ENCODE data around the gene SOX30.
A peak's percentile ranks its signal among the peaks of the same experiment; 100 is the strongest.

SOX30 gene

DNA sequence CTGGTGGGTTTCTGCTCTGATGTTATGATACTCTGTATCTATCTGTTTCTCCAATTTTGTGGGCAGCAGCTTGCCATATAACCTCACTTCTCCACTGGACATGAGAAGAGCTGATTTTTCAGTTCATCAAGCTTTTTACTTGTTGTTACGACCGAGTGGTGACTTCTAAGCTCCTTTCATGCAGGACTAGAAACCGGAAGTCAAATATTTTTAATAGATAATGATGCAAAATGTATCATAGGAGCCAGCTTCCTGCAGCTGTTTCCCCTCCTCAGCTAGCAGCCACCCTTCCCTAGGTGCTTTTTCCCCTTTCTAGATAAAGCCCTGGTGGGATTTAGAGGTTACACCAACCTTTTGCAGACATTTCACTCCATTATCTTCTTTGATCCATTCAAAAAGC lies 59.6 kb downstream of the SOX30 start:
- H3K18ac ChIP-seq (ENCODE audit: low read length) = no peak overlapping the region
- no peak overlapping the region for H3K14ac ChIP-seq (ENCODE audit: low read length)
- DNase-seq (ENCODE audit: low spot score) = no peak
- no peak overlapping the region for H2BK120ac ChIP-seq (ENCODE audit: low read depth, low read length)
- no peak overlapping the region for H3K9ac ChIP-seq (ENCODE audit: low read depth, low read length, poor library complexity)
- H2BK5ac ChIP-seq (ENCODE audit: low read length) = no peak overlapping the region
- H3K27me3 ChIP-seq (ENCODE audit: control insufficient read depth in 3 of 3, insufficient read depth in 3 of 3, low read depth in 1 of 3, low read length in 3 of 3) = peaks cover 0 to 6% (median 0%) of the 10 kb centered on the region in 3 experiments
- H3K79me1 ChIP-seq (ENCODE audit: low read depth, low read length) = no peaks in the 10 kb centered on the region
- no peak overlapping the region for H2AFZ ChIP-seq (ENCODE audit: low read length)
- H3K4me3 ChIP-seq (ENCODE audit: low read length in 2 of 2) = no peak overlapping the region
- H3K9me3 ChIP-seq (replicated peaks in 1 of 2; ENCODE audit: control insufficient read depth in 2 of 2, insufficient read depth in 1 of 2, low read depth in 1 of 2, low read length in 2 of 2) = no peaks in the 10 kb centered on the region
- H3K4me1 ChIP-seq (ENCODE audit: control insufficient read depth in 2 of 2, insufficient read depth in 1 of 2, low read depth in 1 of 2, low read length in 2 of 2) = peaks cover 3 to 14% of the 10 kb centered on the region in 2 donors
- H3K4me2 ChIP-seq (ENCODE audit: insufficient read depth, low read length, poor library complexity, severe bottlenecking) = no peak overlapping the region
- no peak overlapping the region for H2AK5ac ChIP-seq (ENCODE audit: low read depth, low read length)
- H3K23ac ChIP-seq (ENCODE audit: low read depth, low read length, poor library complexity) = no peak overlapping the region
- H3K4ac ChIP-seq (ENCODE audit: low read length) = no peak overlapping the region
- H2BK12ac ChIP-seq (ENCODE audit: low read length) = no peak overlapping the region
- H3K27ac ChIP-seq (replicated peaks; ENCODE audit: low read length) = no peak overlapping the region
- no peak overlapping the region for H4K8ac ChIP-seq (ENCODE audit: low read depth, low read length)
- H3K36me3 ChIP-seq (replicated peaks in 1 of 2; ENCODE audit: control insufficient read depth in 2 of 2, insufficient read depth in 2 of 2, low read length in 2 of 2) = no peaks in the 10 kb centered on the region
- H4K91ac ChIP-seq (ENCODE audit: low read depth, low read length, poor library complexity) = no peak overlapping the region
- no peak overlapping the region for H2BK15ac ChIP-seq (ENCODE audit: low read length)
- no CpG with 5 or more reads among the region's 3 CpGs for WGBS, 2 donors (ENCODE audit: extremely low coverage in 2 of 2, insufficient read length in 2 of 2, insufficient replicate concordance in 1 of 2)

- no peak overlapping the region for H2AK5ac ChIP-seq (ENCODE audit: low read depth, low read length)
- peaks cover 2 to 14% of the 10 kb centered on the region in 2 donors for H3K4me1 ChIP-seq (ENCODE audit: control insufficient read depth in 2 of 2, insufficient read depth in 1 of 2, low read depth in 1 of 2, low read length in 2 of 2)
- H2BK15ac ChIP-seq (ENCODE audit: low read length) = no peak overlapping the region
- H3K9me3 ChIP-seq (replicated peaks in 1 of 2; ENCODE audit: control insufficient read depth in 2 of 2, insufficient read depth in 1 of 2, low read depth in 1 of 2, low read length in 2 of 2) = no peaks in the 10 kb centered on the region
- no peak overlapping the region for H2BK120ac ChIP-seq (ENCODE audit: low read depth, low read length)
- H2BK5ac ChIP-seq (ENCODE audit: low read length) = no peak overlapping the region
- H3K36me3 ChIP-seq (replicated peaks in 1 of 2; ENCODE audit: control insufficient read depth in 2 of 2, insufficient read depth in 2 of 2, low read length in 2 of 2) = no peaks in the 10 kb centered on the region
- no peak overlapping the region for H2BK12ac ChIP-seq (ENCODE audit: low read length)
- H3K4ac ChIP-seq (ENCODE audit: low read length) = no peak overlapping the region
- H3K9ac ChIP-seq (ENCODE audit: low read depth, low read length, poor library complexity) = no peak overlapping the region
- no peak for DNase-seq (ENCODE audit: low spot score)
- no peak overlapping the region for H3K4me3 ChIP-seq (ENCODE audit: low read length in 2 of 2)
- no peak overlapping the region for H3K23ac ChIP-seq (ENCODE audit: low read depth, low read length, poor library complexity)
- H3K4me2 ChIP-seq (ENCODE audit: insufficient read depth, low read length, poor library complexity, severe bottlenecking) = no peak overlapping the region
- H3K79me1 ChIP-seq (ENCODE audit: low read depth, low read length) = no peaks in the 10 kb centered on the region
- H2AFZ ChIP-seq (ENCODE audit: low read length) = no peak overlapping the region
- no peak overlapping the region for H4K8ac ChIP-seq (ENCODE audit: low read depth, low read length)
- no peak overlapping the region for H3K14ac ChIP-seq (ENCODE audit: low read length)
- peaks cover 0 to 6% (median 0%) of the 10 kb centered on the region in 3 experiments for H3K27me3 ChIP-seq (ENCODE audit: control insufficient read depth in 3 of 3, insufficient read depth in 3 of 3, low read depth in 1 of 3, low read length in 3 of 3)
- H3K18ac ChIP-seq (ENCODE audit: low read length) = no peak overlapping the region
- H4K91ac ChIP-seq (ENCODE audit: low read depth, low read length, poor library complexity) = no peak overlapping the region
- H3K27ac ChIP-seq (replicated peaks; ENCODE audit: low read length) = no peak overlapping the region
These were observed 61.8 kb downstream of the SOX30 start for GRCh38 chr5:157590478-157590877.

DNA sequence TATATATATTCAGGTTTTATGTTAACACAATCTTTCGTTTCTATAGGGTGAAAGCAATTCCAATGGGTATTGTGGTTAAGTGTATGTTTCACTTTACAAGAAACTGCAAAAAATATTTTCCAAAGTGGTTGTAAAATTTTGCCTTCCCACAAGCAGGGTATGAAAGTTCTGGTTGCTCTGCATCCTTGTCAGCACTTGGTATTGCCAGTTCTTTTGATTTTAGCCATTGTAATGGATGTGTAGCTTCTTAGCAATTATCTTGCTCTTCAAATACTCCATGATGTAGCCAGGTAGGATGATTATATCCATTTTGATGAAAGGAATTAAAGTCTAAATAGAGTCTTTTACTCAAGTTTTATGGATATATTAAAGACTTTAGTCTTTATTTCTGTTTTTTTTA lies 67.6 kb downstream of the SOX30 start:
- DNase-seq (ENCODE audit: low spot score) = no peak
- Histone ChIP-seq H4K8ac (ENCODE audit: low read depth, low read length) (no peak overlapping the region), H4K91ac (ENCODE audit: low read depth, low read length, poor library complexity) (no peak overlapping the region), H3K9me3 (replicated peaks in 1 of 2; ENCODE audit: control insufficient read depth in 2 of 2, insufficient read depth in 1 of 2, low read depth in 1 of 2, low read length in 2 of 2) (no peaks in the 10 kb centered on the region), H2AFZ (ENCODE audit: low read length) (no peak overlapping the region), H2AK5ac (ENCODE audit: low read depth, low read length) (no peak overlapping the region), H3K27ac (replicated peaks; ENCODE audit: low read length) (no peak overlapping the region), H3K18ac (ENCODE audit: low read length) (no peak overlapping the region), H3K9ac (ENCODE audit: low read depth, low read length, poor library complexity) (no peak overlapping the region), H3K4me3 (ENCODE audit: low read length in 2 of 2) (no peak overlapping the region), H3K23ac (ENCODE audit: low read depth, low read length, poor library complexity) (no peak overlapping the region), H3K36me3 (replicated peaks in 1 of 2; ENCODE audit: control insufficient read depth in 2 of 2, insufficient read depth in 2 of 2, low read length in 2 of 2) (no peaks in the 10 kb centered on the region), H3K4me1 (ENCODE audit: control insufficient read depth in 2 of 2, insufficient read depth in 1 of 2, low read depth in 1 of 2, low read length in 2 of 2) (peaks cover 0 to 2% of the 10 kb centered on the region in 2 donors), H3K14ac (ENCODE audit: low read length) (no peak overlapping the region), H3K4ac (ENCODE audit: low read length) (no peak overlapping the region), H2BK15ac (ENCODE audit: low read length) (no peak overlapping the region), H2BK5ac (ENCODE audit: low read length) (no peak overlapping the region), H3K27me3 (ENCODE audit: control insufficient read depth in 3 of 3, insufficient read depth in 3 of 3, low read depth in 1 of 3, low read length in 3 of 3) (peaks cover 0 to 6% (median 0%) of the 10 kb centered on the region in 3 experiments), H3K79me1 (ENCODE audit: low read depth, low read length) (no peaks in the 10 kb centered on the region), H2BK12ac (ENCODE audit: low read length) (no peak overlapping the region), H3K4me2 (ENCODE audit: insufficient read depth, low read length, poor library complexity, severe bottlenecking) (no peak overlapping the region), H2BK120ac (ENCODE audit: low read depth, low read length) (no peak overlapping the region)
- no CpG with 5 or more reads among the region's 1 CpG for WGBS, 2 donors (ENCODE audit: extremely low coverage in 2 of 2, insufficient read length in 2 of 2, insufficient replicate concordance in 1 of 2)

DNA sequence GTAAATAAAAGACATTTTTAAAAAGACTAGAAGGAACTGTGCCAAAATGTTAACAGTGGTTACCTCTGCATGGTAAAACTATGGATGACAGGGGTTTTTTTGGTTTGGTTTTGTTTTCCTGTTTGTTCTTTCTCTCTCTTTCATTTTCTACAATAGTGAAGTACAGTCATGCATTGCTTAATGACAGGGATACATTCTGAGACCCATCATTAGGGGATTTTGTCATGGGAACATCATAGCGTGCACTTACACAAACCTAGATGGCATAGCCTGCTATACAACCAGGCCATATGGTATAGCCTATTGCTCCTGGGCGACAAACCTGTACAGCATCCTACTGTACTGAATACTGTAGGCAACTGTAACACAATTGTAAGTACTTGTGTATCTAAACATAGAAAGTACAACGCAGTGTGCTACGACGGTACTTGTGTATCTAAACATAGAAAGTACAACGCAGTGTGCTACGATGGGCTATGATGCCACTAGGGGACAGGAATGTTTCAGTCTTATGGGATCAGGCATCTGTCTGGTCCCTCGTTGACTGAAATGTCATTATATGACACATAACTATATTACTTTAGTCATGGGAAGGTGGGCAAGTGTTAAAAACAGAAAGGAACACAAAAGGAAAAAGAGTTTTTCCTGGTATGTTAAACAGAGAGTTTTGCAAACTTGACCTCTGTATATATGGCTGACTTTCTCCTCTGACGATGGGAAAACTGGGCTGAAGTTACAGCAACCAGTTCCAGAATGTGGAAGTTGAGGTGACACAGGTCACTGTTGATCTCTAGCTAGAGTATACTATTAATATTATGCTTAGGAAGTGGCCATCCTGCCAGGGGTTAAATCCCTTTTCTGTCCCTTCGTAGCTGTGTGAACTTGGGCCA lies 69.3 kb downstream of the SOX30 start:
- Histone ChIP-seq H4K8ac (ENCODE audit: low read depth, low read length) (peak overlapping the region; percentile 21), H3K4ac (ENCODE audit: low read length) (no peak overlapping the region), H2AK5ac (ENCODE audit: low read depth, low read length) (no peak overlapping the region), H3K27me3 (ENCODE audit: control insufficient read depth in 3 of 3, insufficient read depth in 3 of 3, low read depth in 1 of 3, low read length in 3 of 3) (peaks cover 0 to 19% (median 0%) of the 10 kb centered on the region in 3 experiments), H3K4me3 (ENCODE audit: low read length in 2 of 2) (no peak overlapping the region), H3K9me3 (replicated peaks in 1 of 2; ENCODE audit: control insufficient read depth in 2 of 2, insufficient read depth in 1 of 2, low read depth in 1 of 2, low read length in 2 of 2) (no peaks in the 10 kb centered on the region), H3K23ac (ENCODE audit: low read depth, low read length, poor library complexity) (no peak overlapping the region), H4K91ac (ENCODE audit: low read depth, low read length, poor library complexity) (no peak overlapping the region), H2BK120ac (ENCODE audit: low read depth, low read length) (no peak overlapping the region), H2BK5ac (ENCODE audit: low read length) (no peak overlapping the region), H3K79me1 (ENCODE audit: low read depth, low read length) (no peaks in the 10 kb centered on the region), H2AFZ (ENCODE audit: low read length) (no peak overlapping the region), H3K36me3 (replicated peaks in 1 of 2; ENCODE audit: control insufficient read depth in 2 of 2, insufficient read depth in 2 of 2, low read length in 2 of 2) (no peaks in the 10 kb centered on the region), H3K9ac (ENCODE audit: low read depth, low read length, poor library complexity) (no peak overlapping the region), H3K4me2 (ENCODE audit: insufficient read depth, low read length, poor library complexity, severe bottlenecking) (no peak overlapping the region), H3K27ac (replicated peaks; ENCODE audit: low read length) (no peak overlapping the region), H3K14ac (ENCODE audit: low read length) (no peak overlapping the region), H3K4me1 (ENCODE audit: control insufficient read depth in 2 of 2, insufficient read depth in 1 of 2, low read depth in 1 of 2, low read length in 2 of 2) (peaks cover 0 to 4% of the 10 kb centered on the region in 2 donors), H2BK12ac (ENCODE audit: low read length) (no peak overlapping the region), H2BK15ac (ENCODE audit: low read length) (no peak overlapping the region), H3K18ac (ENCODE audit: low read length) (no peak overlapping the region)
- no CpG with 5 or more reads among the region's 10 CpGs for WGBS, 2 donors (ENCODE audit: extremely low coverage in 2 of 2, insufficient read length in 2 of 2, insufficient replicate concordance in 1 of 2)
- no peak for DNase-seq (ENCODE audit: low spot score)

Measured in neuronal stem cell (in vitro differentiated cells).